Fibroblast of gingiva (primary cell): ENCODE measurements around the gene PM20D2.
A peak's percentile ranks its signal among the peaks of the same experiment; 100 is the strongest.
"Not testable (repeated sequence)": the region's sequence is repeated elsewhere in the genome, so short reads cannot be mapped to it uniquely, and the experiment has no call there.

ENCODE experiments used
- DNase-seq: peaks from one replicate; pipeline ENCODE4 v3.0.0-alpha.2; 2011; ENCODE audit warnings: low read depth

Gene PM20D2

GRCh38 chr6:89145956-89146717, at the start of gene PM20D2:
TSS of gene PM20D2 (plus strand) at chr6:89146055. CDS start at chr6:89146145, 90 bp downstream.
- DNase-seq: peak; percentile 27

GRCh38 chr6:89098461-89098860, 47.4 kb upstream of the PM20D2 start:
- no peak for DNase-seq

- DNase-seq: no peak
Observed at GRCh38 chr6:89100114-89100513, 45.7 kb upstream of the PM20D2 start.

GRCh38 chr6:89110284-89110683, 35.6 kb upstream of the PM20D2 start:
- no peak for DNase-seq

- DNase-seq: no peak
Observed at GRCh38 chr6:89111933-89112332, 33.9 kb upstream of the PM20D2 start.

- DNase-seq: no peak
Observed at GRCh38 chr6:89116702-89117101, 29.2 kb upstream of the PM20D2 start.

- peak; percentile 20 for DNase-seq
Observed at GRCh38 chr6:89117211-89118108, 28.4 kb upstream of the PM20D2 start, which contains the start of gene SRSF12. TSS of gene SRSF12 (minus strand) at chr6:89118071. CDS start at chr6:89117887, 184 bp downstream.

GRCh38 chr6:89118931-89119330, 26.9 kb upstream of the PM20D2 start:
- DNase-seq: no peak

GRCh38 chr6:89120371-89120770, 25.5 kb upstream of the PM20D2 start:
- DNase-seq: no peak

- DNase-seq: no peak
Observed at GRCh38 chr6:89121934-89122333, 23.9 kb upstream of the PM20D2 start.

- no peak for DNase-seq
Observed at GRCh38 chr6:89122625-89123024, 23.2 kb upstream of the PM20D2 start.

- DNase-seq: not testable (repeated sequence)
Observed at GRCh38 chr6:89128256-89128671, 17.6 kb upstream of the PM20D2 start.

GRCh38 chr6:89131599-89131998, 14.3 kb upstream of the PM20D2 start:
- DNase-seq: no peak

GRCh38 chr6:89132057-89132456, 13.8 kb upstream of the PM20D2 start:
- no peak for DNase-seq

- no peak for DNase-seq
Observed at GRCh38 chr6:89133981-89134380, 11.9 kb upstream of the PM20D2 start.

GRCh38 chr6:89134723-89135122, 11.1 kb upstream of the PM20D2 start:
- DNase-seq: no peak

GRCh38 chr6:89138173-89138572, 7.7 kb upstream of the PM20D2 start:
- no peak for DNase-seq

- DNase-seq: no peak
Observed at GRCh38 chr6:89139509-89140346, 6.1 kb upstream of the PM20D2 start.

GRCh38 chr6:89140347-89141156, 5.3 kb upstream of the PM20D2 start:
- no peak for DNase-seq

- DNase-seq: no peak
Observed at GRCh38 chr6:89144354-89144906, 1.4 kb upstream of the PM20D2 start.
